Neural progenitor cell (in vitro differentiated cells): ENCODE measurements around the gene KLHDC9.

Experiments used
- CTCF ChIP-seq: fragments of 200-600 bp; sonication (generic); IDR thresholded peaks from 2 replicates; pipeline ENCODE4 v1.5.1; 2017; ENCODE audit warnings: antibody characterized with exemption, mild to moderate bottlenecking
- EZH2 ChIP-seq: fragments of 200-600 bp; sonication (generic); IDR thresholded peaks from 2 replicates; pipeline ENCODE4 v1.6.1; 2017; ENCODE audit warnings: antibody characterized with exemption, mild to moderate bottlenecking, moderate library complexity

- TF ChIP-seq CTCF, result no peak
- TF ChIP-seq EZH2, result no peak
Measured at GRCh38 chr1:161131523-161132409, 33.6 kb downstream of the KLHDC9 start.
